ENCODE measurements around the gene KCNQ4.

DNA sequence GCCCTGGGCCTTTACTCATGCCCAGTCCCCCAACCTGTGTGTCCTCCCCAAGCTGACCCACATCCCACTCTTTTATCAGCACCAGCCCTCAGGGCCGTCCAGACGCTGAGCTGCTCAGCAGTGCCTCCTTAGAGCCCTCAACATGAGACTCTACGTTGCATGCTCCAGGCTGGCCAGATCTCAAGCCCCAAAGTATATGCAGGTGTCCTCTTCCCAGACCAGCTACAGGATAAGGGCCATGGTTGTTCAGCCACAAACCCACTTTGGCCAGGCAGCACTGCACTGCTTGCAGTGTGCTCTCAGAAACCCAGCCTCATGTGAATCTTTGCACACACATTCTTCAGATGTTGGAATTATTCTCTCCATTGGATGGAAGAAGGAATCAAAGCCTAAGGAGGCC is 72.5 kb downstream of the KCNQ4 start:
- TF ChIP-seq CTCF (IDR thresholded peaks at IDR 0.05) (no peak), EZH2 (IDR thresholded peaks at IDR 0.05; ENCODE audit: borderline replicate concordance, insufficient read depth, low read depth, low read length, poor library complexity, severe bottlenecking) (no peak)

Data from B cell (primary cell).